Endothelial cell of umbilical vein (primary cell): Measurements from ENCODE around the gene ABR. TPM values are rescaled to one million over a fixed set of nuclear protein-coding genes. Genes with fewer than 3 reads are reported as not detected.

Experiments
- BruUV-seq: library from RNA; stranded (reverse); fragments of 400-500 nt; replicated peaks from 2 replicates; lab custom pipeline; 2021; lab: Mats Ljungman, UMichigan
- CTCF ChIA-PET: fragments of 300-600, 350-600 bp; sonication (Branson Sonifier 250); formaldehyde crosslinking; loops from one replicate; lab custom pipeline; 2021; ENCODE audit warnings: antibody characterized with exemption, inconsistent platforms; lab: Charles Lee
- POLR2A ChIA-PET: fragments of 300-600, 350-600 bp; sonication (Branson Sonifier 250); formaldehyde crosslinking; loops from one replicate; lab custom pipeline; 2021; ENCODE audit warnings: antibody characterized with exemption, inconsistent platforms; lab: Charles Lee
- DNase-seq: peaks from one replicate; pipeline ENCODE4 v3.0.0-alpha.2; 2011; ENCODE audit warnings: low read depth, low spot score
- FAIRE-seq: peaks from 2 replicates; lab custom pipeline; 2011; peaks lifted over from hg19 to GRCh38; lab: Jason Lieb, UNC
- H2AFZ ChIP-seq: 2 replicates; pipeline ENCODE4 v1.6.0; 2012; ENCODE audit warnings: low read depth, low read length, control low read depth, inconsistent platforms
- H3K27ac ChIP-seq: 2 replicates; pipeline ENCODE4 v1.5.1; 2011; ENCODE audit warnings: low read depth, mild to moderate bottlenecking, control low read depth, low read length, moderate library complexity; ENCODE audit not compliant: insufficient read depth
- H3K27me3 ChIP-seq, 2 experiments: 2 replicates each; pipeline versions ENCODE4 v1.6.0 to v1.6.1; 2011; ENCODE audit warnings: low read length in 2 of 2, mixed read lengths in 1 of 2; ENCODE audit not compliant: control insufficient read depth in 2 of 2, insufficient read depth in 2 of 2
- H3K36me3 ChIP-seq, 2 experiments: 2 replicates in 1 of 2; 3 replicates in 1 of 2; pipeline ENCODE4 v1.5.1; 2011; ENCODE audit warnings: low read length in 2 of 2, mild to moderate bottlenecking in 1 of 2, moderate library complexity in 1 of 2; ENCODE audit not compliant: control insufficient read depth in 2 of 2, insufficient read depth in 2 of 2; ENCODE audit errors: extremely low read depth in 1 of 2
- H3K4me1 ChIP-seq: 3 replicates; pipeline ENCODE4 v1.5.1; 2011; ENCODE audit warnings: mild to moderate bottlenecking, low read length; ENCODE audit not compliant: control insufficient read depth, insufficient read depth; ENCODE audit errors: extremely low read depth
- H3K4me2 ChIP-seq: 2 replicates; pipeline ENCODE4 v1.6.1; 2011; ENCODE audit warnings: low read length, control low read depth, mixed read lengths; ENCODE audit not compliant: insufficient read depth
- H3K4me3 ChIP-seq, 3 experiments: fragments of 200-600 bp in 1 of 3; sonication (generic), shearing (Covaris generic) in 1 of 3; replicated peaks in 1 of 3; 2 replicates each; pipeline ENCODE4 v1.5.1; 2011 to 2016; ENCODE audit warnings: control low read depth in 3 of 3, low read length in 3 of 3, mild to moderate bottlenecking in 2 of 3, inconsistent platforms in 1 of 3, low read depth in 1 of 3, moderate library complexity in 1 of 3; ENCODE audit not compliant: insufficient read depth in 1 of 3
- H3K79me2 ChIP-seq: 2 replicates; pipeline ENCODE4 v1.6.0; 2012; ENCODE audit warnings: low read length, inconsistent platforms; ENCODE audit not compliant: control insufficient read depth, insufficient read depth
- H3K9ac ChIP-seq: replicated peaks from 2 replicates; pipeline ENCODE3; 2011; ENCODE audit warnings: low read length, control low read depth; ENCODE audit not compliant: insufficient read depth; ENCODE audit errors: extremely low read depth
- H3K9me1 ChIP-seq: replicated peaks from 3 replicates; pipeline ENCODE4 v1.6.0; 2011; ENCODE audit warnings: mild to moderate bottlenecking, low read length; ENCODE audit not compliant: control insufficient read depth, insufficient read depth; ENCODE audit errors: extremely low read depth
- H3K9me3 ChIP-seq: replicated peaks from 2 replicates; pipeline ENCODE4 v1.5.1; 2012; ENCODE audit warnings: low read length, inconsistent platforms; ENCODE audit not compliant: control insufficient read depth, insufficient read depth
- H4K20me1 ChIP-seq: replicated peaks from 2 replicates; pipeline ENCODE3; 2011; ENCODE audit warnings: mild to moderate bottlenecking, low read length; ENCODE audit not compliant: control insufficient read depth, insufficient read depth; ENCODE audit errors: extremely low read depth
- EZH2 ChIP-seq: IDR thresholded peaks from 2 replicates; pipeline ENCODE4 v1.6.1; 2012; ENCODE audit warnings: borderline replicate concordance, low read depth, mild to moderate bottlenecking, moderate library complexity, low read length, inconsistent platforms; ENCODE audit not compliant: severe bottlenecking
- FOS ChIP-seq: IDR thresholded peaks from 2 replicates; pipeline ENCODE4 v1.6.1; 2011; ENCODE audit warnings: mild to moderate bottlenecking, low read length, moderate library complexity, borderline replicate concordance; ENCODE audit not compliant: insufficient read depth
- GATA2 ChIP-seq: IDR thresholded peaks from 2 replicates; pipeline ENCODE4 v1.7.0; 2011; ENCODE audit warnings: low read depth, mild to moderate bottlenecking, moderate library complexity, mixed read lengths, low read length; ENCODE audit not compliant: insufficient read length, insufficient read depth
- JUN ChIP-seq: IDR thresholded peaks from 2 replicates; pipeline ENCODE4 v1.6.1; 2011; ENCODE audit warnings: borderline replicate concordance, low read depth; ENCODE audit not compliant: insufficient read length, insufficient read depth
- MAX ChIP-seq: IDR thresholded peaks from 2 replicates; pipeline ENCODE4 v1.6.1; 2011; ENCODE audit not compliant: insufficient read depth, insufficient read length
- MYC ChIP-seq: IDR thresholded peaks from one replicate; pipeline ENCODE4 v1.6.1; 2011; ENCODE audit warnings: mild to moderate bottlenecking, low read depth, low read length
- POLR2A ChIP-seq: IDR thresholded peaks from 2 replicates; pipeline ENCODE4 v1.6.1; 2012; ENCODE audit warnings: low read depth, mild to moderate bottlenecking, control low read depth, low read length
- POLR2AphosphoS5 ChIP-seq: IDR thresholded peaks from 2 replicates; pipeline ENCODE4 v1.6.1; 2012; ENCODE audit warnings: low read depth, mild to moderate bottlenecking, control low read depth, low read length, moderate library complexity; ENCODE audit not compliant: insufficient read depth
- dilution Hi-C: fragments of 300-500 bp; cut with MboI; formaldehyde crosslinking; loops from one replicate; pipeline ENCODE4 v1.15.0; 2019; ENCODE audit warnings: low sequenced_read_pairs; ENCODE audit not compliant: extremely low pct_ligation_motif_present
- intact Hi-C: fragments of 100-400 bp; cut with micrococcal nuclease; formaldehyde crosslinking; loops from one replicate; pipeline ENCODE4 v1.10.0; 2022
- polyA plus RNA-seq, 4 experiments: library from polyadenylated mRNA; depleted of rRNA in 3 of 4; stranded (reverse) in 3 of 4; unstranded in 1 of 4; fragments of >200 nt; gene quantifications; 2 replicates each; pipeline versions ENCODE4 v1.2.1 to v1.2.3, GENCODE V29; 2011 to 2012; ENCODE audit warnings: missing spikeins in 1 of 4
- total RNA-seq: library from RNA; stranded (reverse); gene quantifications from 2 replicates; pipeline ENCODE4 v1.2.3, GENCODE V29; 2021
- TF ChIP-seq, protein P1 (sequence below), 2 donors: IDR thresholded peaks; 1 replicate in 1 of 2; 2 replicates in 1 of 2; pipeline ENCODE4 v1.5.1; 2011; ENCODE audit warnings: low read length in 2 of 2, mild to moderate bottlenecking in 2 of 2, moderate library complexity in 2 of 2, control low read depth in 1 of 2, inconsistent platforms in 1 of 2, low read depth in 1 of 2; ENCODE audit not compliant: insufficient read depth in 1 of 2; ENCODE audit errors: extremely low read depth in 1 of 2

The ABR gene
- total and polyA plus RNA-seq, 2 donors (not counting 3 experiments of a cell fraction or from before 2014, with no cell fraction given) = 83.5 to 96.8 TPM

DNA sequence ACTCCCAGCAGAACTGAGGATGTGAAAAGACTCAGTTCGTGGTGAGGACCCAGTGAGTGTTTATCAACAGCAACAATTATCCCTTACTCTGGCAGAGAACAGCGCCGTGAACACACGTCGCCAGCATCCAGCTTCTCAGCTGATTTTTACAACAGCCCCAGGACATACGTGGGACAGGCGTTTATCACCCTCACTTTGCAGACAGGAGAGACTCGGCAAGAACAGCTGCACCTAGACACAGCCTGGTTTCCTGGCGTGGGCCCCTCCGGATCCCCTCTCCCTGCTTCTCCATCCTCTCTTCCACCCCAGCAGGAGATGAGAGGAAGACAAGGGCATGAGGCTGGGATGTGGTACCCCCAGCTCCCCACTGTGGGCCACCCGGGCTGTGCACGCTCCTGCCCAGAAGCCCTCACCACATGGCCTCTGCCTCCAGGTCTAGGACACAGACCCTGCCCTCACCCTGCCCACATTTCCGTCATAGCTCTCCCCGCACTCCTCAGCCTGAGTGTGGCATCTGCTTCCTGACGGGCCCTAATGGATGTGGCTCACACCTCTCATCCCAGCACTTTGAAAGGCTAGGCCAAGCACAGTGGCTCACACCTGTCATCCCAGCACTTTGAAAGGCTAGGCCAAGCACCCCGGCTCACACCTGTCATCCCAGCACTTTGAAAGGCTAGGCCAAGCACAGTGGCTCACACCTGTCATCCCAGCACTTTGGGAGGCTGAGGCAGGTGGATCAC is 17.5 kb downstream of the ABR start:
- Histone ChIP-seq H3K4me3 (no peak overlapping the region), H3K9ac (no peak overlapping the region), H3K4me2 (no peak overlapping the region), H3K9me1 (no peaks in the 10 kb centered on the region), H3K9me3 (no peaks in the 10 kb centered on the region), H3K4me1 (peaks cover 10% of the 10 kb centered on the region), H2AFZ (no peak overlapping the region), H4K20me1 (no peaks in the 10 kb centered on the region), H3K79me2 (no peaks in the 10 kb centered on the region), H3K27ac (no peak overlapping the region), H3K36me3 (peaks cover 0 to 2% of the 10 kb centered on the region in 2 experiments), H3K27me3 (no peaks in the 10 kb centered on the region)
- dilution Hi-C loops (no loop called here), intact Hi-C loops (no loop called here)
- DNase-seq (no peak), FAIRE-seq (no peak)
- CTCF ChIA-PET = interaction anchor here (0.9 to 2.0 kb wide), 3 partner anchors 15 to 106 kb away, joined by 3 to 6 read pairs (median 3); no protein-coding TSS in a partner anchor
- POLR2A ChIA-PET = no interaction called here
- no peak for TF ChIP-seq MAX
- TF ChIP-seq POLR2A = no peak
- no peak for TF ChIP-seq MYC
- TF ChIP-seq POLR2AphosphoS5 = no peak
- no TSS peak for BruUV-seq

GRCh38 chr17:1160591-1161390 is 19.0 kb downstream of the ABR start:
- Histone ChIP-seq H3K4me1 (peaks cover 9% of the 10 kb centered on the region), H3K4me2 (no peak overlapping the region), H3K79me2 (no peaks in the 10 kb centered on the region), H3K36me3 (peaks cover 0 to 2% of the 10 kb centered on the region in 2 experiments), H3K9me3 (no peaks in the 10 kb centered on the region), H3K9ac (no peak overlapping the region), H3K27ac (no peak overlapping the region), H4K20me1 (no peaks in the 10 kb centered on the region), H2AFZ (no peak overlapping the region), H3K4me3 (no peak overlapping the region), H3K9me1 (no peaks in the 10 kb centered on the region), H3K27me3 (no peaks in the 10 kb centered on the region)
- dilution Hi-C loops (no loop called here), intact Hi-C loops (no loop called here)
- no TSS peak for BruUV-seq
- DNase-seq (no peak), FAIRE-seq (no peak)
- CTCF ChIA-PET = interaction anchor here (0.6 to 2.1 kb wide), 5 partner anchors 12 to 102 kb away, joined by 3 to 8 read pairs (median 6); no protein-coding TSS in a partner anchor
- no peak for TF ChIP-seq FOS
- TF ChIP-seq GATA2 = no peak
- no peak for TF ChIP-seq EZH2
- TF ChIP-seq POLR2AphosphoS5 = no peak
- TF ChIP-seq, protein P1, sequence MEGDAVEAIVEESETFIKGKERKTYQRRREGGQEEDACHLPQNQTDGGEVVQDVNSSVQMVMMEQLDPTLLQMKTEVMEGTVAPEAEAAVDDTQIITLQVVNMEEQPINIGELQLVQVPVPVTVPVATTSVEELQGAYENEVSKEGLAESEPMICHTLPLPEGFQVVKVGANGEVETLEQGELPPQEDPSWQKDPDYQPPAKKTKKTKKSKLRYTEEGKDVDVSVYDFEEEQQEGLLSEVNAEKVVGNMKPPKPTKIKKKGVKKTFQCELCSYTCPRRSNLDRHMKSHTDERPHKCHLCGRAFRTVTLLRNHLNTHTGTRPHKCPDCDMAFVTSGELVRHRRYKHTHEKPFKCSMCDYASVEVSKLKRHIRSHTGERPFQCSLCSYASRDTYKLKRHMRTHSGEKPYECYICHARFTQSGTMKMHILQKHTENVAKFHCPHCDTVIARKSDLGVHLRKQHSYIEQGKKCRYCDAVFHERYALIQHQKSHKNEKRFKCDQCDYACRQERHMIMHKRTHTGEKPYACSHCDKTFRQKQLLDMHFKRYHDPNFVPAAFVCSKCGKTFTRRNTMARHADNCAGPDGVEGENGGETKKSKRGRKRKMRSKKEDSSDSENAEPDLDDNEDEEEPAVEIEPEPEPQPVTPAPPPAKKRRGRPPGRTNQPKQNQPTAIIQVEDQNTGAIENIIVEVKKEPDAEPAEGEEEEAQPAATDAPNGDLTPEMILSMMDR (IDR thresholded peaks at IDR 0.05; ENCODE audit: extremely low read depth in 1 of 2, insufficient read depth in 1 of 2, low read depth in 1 of 2, low read length in 2 of 2) = no peak
- no peak for TF ChIP-seq JUN
- TF ChIP-seq MAX = no peak
- TF ChIP-seq MYC = no peak
- TF ChIP-seq POLR2A = no peak
- POLR2A ChIA-PET = no interaction called here
